Common myeloid progenitor, CD34-positive (primary cell): ENCODE results near the gene ICAM3.

Experiments used
- CTCF ChIA-PET: fragments of 350-600 bp; sonication (Branson Sonifier 250); formaldehyde crosslinking; loops from one replicate; lab custom pipeline; 2021; ENCODE audit warnings: antibody characterized with exemption; lab: Charles Lee
- POLR2A ChIA-PET: fragments of 350-600 bp; sonication (Branson Sonifier 250); formaldehyde crosslinking; loops from one replicate; lab custom pipeline; 2021; ENCODE audit warnings: antibody characterized with exemption; lab: Charles Lee
- DNase-seq, 3 donors: peaks; one replicate each; pipeline versions ENCODE4 v3.0.0 to v3.0.0-alpha.2; 2013
- H3K27ac ChIP-seq, 2 experiments: 1 replicate in 1 of 2; 2 replicates in 1 of 2; pipeline ENCODE4 v1.7.0; 2013; ENCODE audit warnings: inconsistent platforms in 2 of 2, low read length in 2 of 2, mild to moderate bottlenecking in 2 of 2, low read depth in 1 of 2, moderate library complexity in 1 of 2; ENCODE audit not compliant: severe bottlenecking in 2 of 2, insufficient read depth in 1 of 2, poor library complexity in 1 of 2
- H3K27me3 ChIP-seq, 5 experiments: replicated peaks in 2 of 5; 1 replicate in 3 of 5; 2 replicates in 2 of 5; pipeline versions ENCODE4 v1.6.1 to v1.7.0; 2013; ENCODE audit warnings: low read length in 4 of 5, mild to moderate bottlenecking in 2 of 5, moderate library complexity in 2 of 5, inconsistent platforms in 1 of 5; ENCODE audit not compliant: insufficient read depth in 5 of 5, control insufficient read depth in 4 of 5
- H3K36me3 ChIP-seq, 4 experiments: 1 replicate in 2 of 4; 2 replicates in 2 of 4; pipeline versions ENCODE4 v1.6.1 to v1.7.0; 2013; ENCODE audit warnings: low read length in 3 of 4, control low read depth in 1 of 4, mild to moderate bottlenecking in 1 of 4; ENCODE audit not compliant: control insufficient read depth in 4 of 4, insufficient read depth in 4 of 4
- H3K4me1 ChIP-seq, 4 experiments: 1 replicate in 3 of 4; 2 replicates in 1 of 4; pipeline versions ENCODE4 v1.6.1 to v1.7.1; 2013; ENCODE audit warnings: low read length in 3 of 4, mild to moderate bottlenecking in 3 of 4, control low read depth in 1 of 4, inconsistent platforms in 1 of 4, moderate library complexity in 1 of 4; ENCODE audit not compliant: control insufficient read depth in 4 of 4, insufficient read depth in 4 of 4; ENCODE audit errors: control extremely low read depth in 1 of 4
- H3K4me3 ChIP-seq, 7 experiments: 1 replicate in 4 of 7; 2 replicates in 3 of 7; pipeline versions ENCODE4 v1.5.1 to v1.7.0; 2013; ENCODE audit warnings: mild to moderate bottlenecking in 7 of 7, low read length in 6 of 7, moderate library complexity in 6 of 7, inconsistent platforms in 2 of 7, low read depth in 2 of 7, control low read depth in 1 of 7; ENCODE audit not compliant: insufficient read depth in 4 of 7, control insufficient read depth in 1 of 7; ENCODE audit errors: extremely low read depth in 1 of 7
- H3K9me3 ChIP-seq, 5 experiments: 1 replicate in 4 of 5; 2 replicates in 1 of 5; pipeline versions ENCODE4 v1.6.1 to v1.7.1; 2013; ENCODE audit warnings: low read length in 4 of 5, mild to moderate bottlenecking in 2 of 5, inconsistent platforms in 1 of 5, low read depth in 1 of 5, moderate library complexity in 1 of 5; ENCODE audit not compliant: control insufficient read depth in 4 of 5, insufficient read depth in 2 of 5; ENCODE audit errors: control extremely low read depth in 1 of 5
- WGBS: methylation state at CpG from one replicate; pipeline ENCODE4 v1.1.5; 2013; ENCODE audit not compliant: insufficient coverage; 5-methylcytosine and 5-hydroxymethylcytosine counted together

The ICAM3 gene

DNA sequence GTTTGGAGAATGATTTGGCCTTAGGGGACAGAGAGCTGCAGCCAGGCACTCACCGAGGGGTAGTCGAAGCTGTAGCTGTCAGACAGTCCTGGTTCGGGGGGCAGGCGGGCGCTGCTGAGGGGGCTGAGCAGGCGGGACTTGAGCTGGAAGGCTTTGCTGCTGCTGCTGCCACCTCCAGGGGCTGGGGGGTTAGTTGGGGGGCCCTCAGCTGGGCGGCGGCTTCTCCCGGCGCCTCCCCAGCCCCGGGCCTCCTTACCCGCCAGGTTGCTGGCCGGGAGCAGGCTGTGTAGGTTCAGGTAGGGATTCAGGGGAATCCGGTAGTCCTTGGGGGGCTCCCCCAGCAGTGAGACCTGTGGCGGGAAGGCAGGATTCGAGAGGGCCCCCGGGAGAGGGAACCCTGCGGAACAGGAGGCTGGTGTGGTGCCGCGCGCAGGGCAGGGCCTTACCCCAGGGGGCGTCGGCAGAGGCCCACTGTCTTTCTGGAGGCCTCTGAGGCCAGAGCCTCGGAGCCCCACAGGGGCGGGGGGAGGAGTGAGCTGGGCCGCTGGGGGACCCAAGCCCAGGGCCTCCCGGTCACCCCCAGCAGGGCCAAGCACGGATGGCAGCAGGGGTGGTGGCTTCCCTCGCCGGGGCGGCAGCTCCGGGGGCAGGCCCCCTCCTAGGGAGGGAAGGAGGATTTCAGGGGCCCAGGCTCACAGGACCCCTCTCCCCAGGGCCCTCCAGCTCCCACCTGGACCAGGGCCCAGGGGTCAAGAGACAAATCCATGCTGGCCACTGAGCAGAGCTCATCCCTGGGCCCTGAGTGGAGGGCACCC lies 18.6 kb downstream of the ICAM3 start:
- Histone ChIP-seq H3K9me3 (no peaks in the 10 kb centered on the region), H3K27ac (no peak overlapping the region), H3K36me3 (peaks cover 27 to 87% (median 63%) of the 10 kb centered on the region in 4 experiments), H3K27me3 (no peaks in the 10 kb centered on the region), H3K4me3 (no peak overlapping the region), H3K4me1 (peaks cover 0 to 3% (median 0%) of the 10 kb centered on the region in 4 experiments)
- no peak for DNase-seq
- ChIA-PET CTCF (interaction anchor here (0.7 to 1.5 kb wide), 4 partner anchors 10 to 60 kb away, joined by 3 to 4 read pairs (median 3); partner anchors contain the start of gene ICAM1), POLR2A (interaction anchor here (0.6 to 1.4 kb wide), 2 partner anchors 13 to 54 kb away, joined by 3 read pairs; partner anchors contain the start of gene RAVER1)
- WGBS, result 98% methylated on average over 17 of the region's 32 CpGs

DNA sequence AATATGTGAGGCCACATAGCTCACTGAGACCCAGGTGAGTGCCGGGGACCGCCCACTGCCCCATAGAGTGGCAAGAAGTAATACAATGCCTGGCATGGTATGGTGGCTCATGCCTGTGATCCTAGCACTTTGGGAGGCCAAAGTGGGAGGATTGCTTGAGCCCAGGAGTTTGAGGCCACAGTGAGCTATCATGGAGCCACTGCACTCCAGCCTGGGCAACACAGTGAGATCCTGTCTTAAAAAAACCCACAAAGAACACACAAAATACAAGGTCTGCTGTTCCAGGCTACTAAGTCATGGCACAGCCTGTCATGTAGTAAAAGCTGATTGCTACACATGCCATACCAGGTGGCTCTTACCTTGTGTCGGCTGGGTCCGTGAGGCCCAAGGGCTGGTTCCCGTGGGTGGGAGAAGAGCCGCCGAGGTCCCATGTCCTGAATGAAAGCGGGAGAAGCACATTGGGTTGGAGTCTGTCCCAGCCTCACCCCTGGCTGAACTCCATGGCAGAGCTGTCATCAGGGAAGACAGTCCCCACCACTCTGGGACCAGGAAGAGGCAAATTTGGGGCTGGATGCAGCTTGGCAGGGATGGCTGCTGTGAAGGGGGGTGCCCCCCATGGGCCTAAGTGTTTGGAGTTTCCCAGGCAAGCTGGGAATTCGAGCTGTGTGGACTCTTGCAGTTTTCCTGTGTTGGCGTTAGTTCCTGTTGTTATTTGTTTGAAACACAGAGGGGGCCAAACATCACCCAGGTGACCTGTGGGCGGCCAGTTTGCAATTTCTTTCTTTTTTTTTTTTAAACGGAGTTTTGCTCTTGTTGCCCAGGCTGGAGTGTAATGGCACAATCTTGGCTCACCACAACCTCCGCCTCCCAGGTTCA lies 20.4 kb downstream of the ICAM3 start:
- CTCF ChIA-PET, result interaction anchor here (0.9 to 1.5 kb wide), 6 partner anchors 9 to 49 kb away, joined by 3 to 6 read pairs (median 5); no protein-coding TSS in a partner anchor
- WGBS, result 95% methylated on average over 11 of the region's 13 CpGs

DNA sequence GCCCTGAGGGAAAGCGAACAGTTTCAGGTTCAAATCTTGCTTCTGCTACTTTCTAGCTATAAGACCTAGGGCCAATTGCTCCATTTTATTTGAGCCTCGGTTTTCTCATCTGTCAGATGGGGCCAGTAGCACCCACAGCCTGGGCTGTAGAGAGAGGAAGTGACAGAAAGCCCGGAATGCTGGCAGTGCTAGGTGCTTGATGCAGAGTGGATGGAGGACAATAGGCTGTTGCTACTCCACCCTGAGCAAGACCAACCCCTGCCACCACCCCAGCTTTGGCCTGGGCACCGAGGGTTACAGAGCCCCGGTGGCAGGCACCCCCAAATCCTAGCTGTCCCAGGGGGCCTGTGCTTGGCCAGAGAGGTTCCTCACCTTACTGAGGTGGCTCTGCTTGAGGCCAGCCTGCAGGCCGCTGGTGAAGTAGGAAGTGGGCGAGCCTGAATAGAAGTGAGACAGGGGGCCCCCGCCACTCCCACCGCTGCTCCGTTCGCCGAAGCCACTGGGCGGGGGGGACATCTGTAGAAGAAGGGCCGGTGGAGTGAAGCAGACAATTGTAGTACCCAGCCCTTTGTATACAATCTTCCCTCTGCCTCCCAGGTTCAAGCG lies 21.5 kb downstream of the ICAM3 start:
- WGBS, result 92% methylated on average over 3 of the region's 15 CpGs
- no peak overlapping the region for H3K27ac ChIP-seq
- no peak for DNase-seq
- H3K9me3 ChIP-seq, result no peaks in the 10 kb centered on the region
- H3K36me3 ChIP-seq, result peaks cover 20 to 67% (median 45%) of the 10 kb centered on the region in 4 experiments
- POLR2A ChIA-PET, result interaction anchor here (0.6 kb wide), 1 partner anchor 41 kb away, joined by 4 read pairs; no protein-coding TSS in a partner anchor
- CTCF ChIA-PET, result interaction anchor here (0.9 to 1.4 kb wide), 2 partner anchors 11 to 48 kb away, joined by 5 read pairs; no protein-coding TSS in a partner anchor
- H3K4me1 ChIP-seq, result peaks cover 0 to 14% (median 8%) of the 10 kb centered on the region in 4 experiments
- no peak overlapping the region for H3K4me3 ChIP-seq
- no peaks in the 10 kb centered on the region for H3K27me3 ChIP-seq

More for the DNA sequence above, 20.4 kb downstream of the ICAM3 start:
- Histone ChIP-seq H3K9me3 (no peaks in the 10 kb centered on the region), H3K4me1 (peaks cover 0 to 14% (median 8%) of the 10 kb centered on the region in 4 experiments), H3K36me3 (peaks cover 24 to 76% (median 52%) of the 10 kb centered on the region in 4 experiments), H3K27me3 (no peaks in the 10 kb centered on the region), H3K27ac (no peak overlapping the region), H3K4me3 (no peak overlapping the region)
- no peak for DNase-seq
- POLR2A ChIA-PET, result no interaction called here

DNA sequence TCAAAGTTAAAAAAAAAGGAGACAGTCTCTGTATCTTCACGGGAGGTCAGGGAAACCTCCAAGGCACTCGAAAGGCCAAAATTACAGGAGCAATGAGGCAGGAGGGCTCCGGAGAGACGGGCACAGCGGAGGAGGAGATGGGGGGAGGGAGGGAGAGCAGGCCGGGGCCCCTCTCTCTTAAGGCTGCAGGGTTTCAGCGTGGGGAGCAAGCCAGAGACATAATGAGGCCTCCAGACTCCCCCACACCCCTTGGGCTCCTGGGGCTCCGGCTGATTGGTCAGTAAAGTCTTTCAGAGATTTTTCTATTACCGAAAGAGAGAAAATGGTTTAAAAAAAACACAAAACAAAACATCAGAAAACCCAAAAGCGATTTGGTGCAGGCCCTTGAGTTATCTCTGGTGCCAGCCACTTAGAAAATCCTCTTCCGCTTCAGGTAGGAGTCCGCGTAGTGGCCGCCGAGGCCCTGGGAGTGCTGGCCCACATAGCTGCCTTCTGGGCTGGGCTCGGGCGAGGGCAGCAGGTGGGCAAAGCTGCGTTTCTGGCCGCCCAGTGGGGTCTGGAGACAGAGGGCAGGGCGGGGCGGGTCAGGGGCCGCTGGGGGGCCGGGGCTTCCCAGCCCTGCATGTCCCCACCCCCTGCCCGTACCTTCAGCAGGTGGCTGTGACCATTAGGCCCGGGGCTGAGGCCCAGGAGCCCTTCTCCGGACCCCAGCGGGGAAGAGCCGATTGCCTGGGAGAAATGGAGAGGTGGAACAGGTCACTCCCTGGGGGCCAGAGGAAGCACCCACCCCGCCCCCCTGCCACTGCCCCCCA lies 22.2 kb downstream of the ICAM3 start:
- Histone ChIP-seq H3K4me1 (peaks cover 0 to 14% (median 8%) of the 10 kb centered on the region in 4 experiments), H3K9me3 (no peaks in the 10 kb centered on the region), H3K36me3 (peaks cover 16 to 60% (median 39%) of the 10 kb centered on the region in 4 experiments), H3K27me3 (no peaks in the 10 kb centered on the region), H3K4me3 (no peak overlapping the region), H3K27ac (no peak overlapping the region)
- ChIA-PET CTCF (interaction anchor here (0.6 to 1.4 kb wide), 3 partner anchors 8 to 12 kb away, joined by 3 to 5 read pairs (median 4); no protein-coding TSS in a partner anchor), POLR2A (interaction anchor here (0.6 kb wide), 1 partner anchor 40 kb away, joined by 4 read pairs; no protein-coding TSS in a partner anchor)
- DNase-seq, result no peak
- WGBS, result 95% methylated on average over 24 of the region's 29 CpGs

DNA sequence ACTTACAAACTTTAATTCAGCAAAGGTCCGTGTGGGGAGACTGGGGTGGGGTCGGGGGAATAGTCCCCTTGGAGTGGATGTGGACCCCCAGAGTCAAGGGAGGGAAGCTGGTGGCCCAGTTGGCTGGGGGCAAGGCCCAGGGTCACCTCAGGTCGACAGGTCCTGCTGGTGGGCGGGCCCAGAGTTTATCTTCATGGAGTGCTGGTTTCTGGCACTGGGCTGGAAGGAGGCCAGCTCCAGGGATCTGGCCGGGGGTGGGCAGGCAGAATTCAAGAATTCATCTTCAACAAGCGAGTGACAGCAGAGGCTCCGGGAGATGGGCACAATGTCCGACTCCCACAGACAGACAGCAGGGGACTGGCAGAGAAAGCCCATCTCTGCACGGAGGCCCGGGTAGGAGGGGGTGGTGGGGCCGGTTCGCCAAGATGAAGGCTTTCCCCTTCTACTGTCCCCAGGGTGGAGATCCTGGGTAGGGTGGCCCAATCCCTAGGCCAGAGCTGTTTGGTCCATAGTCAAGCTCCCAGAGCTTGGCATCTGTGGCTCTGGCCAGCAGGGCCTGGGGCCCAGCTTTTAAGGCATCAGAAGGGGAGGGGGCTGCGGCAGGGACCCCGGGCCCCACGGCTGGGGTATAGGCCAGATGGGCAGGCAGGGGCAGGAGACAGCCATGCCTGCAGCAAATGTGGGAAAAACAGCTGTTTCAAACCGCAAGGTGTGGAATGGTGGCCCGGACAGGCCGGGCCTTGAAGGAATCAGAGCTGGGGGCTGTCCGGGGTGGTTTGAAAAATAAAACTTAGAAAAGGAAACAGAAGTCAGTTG lies 23.0 kb downstream of the ICAM3 start:
- ChIA-PET POLR2A (no interaction called here), CTCF (interaction anchor here (0.6 to 1.0 kb wide), 2 partner anchors 8 to 11 kb away, joined by 3 to 4 read pairs; no protein-coding TSS in a partner anchor)
- Histone ChIP-seq H3K27me3 (no peaks in the 10 kb centered on the region), H3K36me3 (peaks cover 13 to 51% (median 31%) of the 10 kb centered on the region in 4 experiments), H3K4me3 (no peak overlapping the region), H3K4me1 (peaks cover 0 to 14% (median 8%) of the 10 kb centered on the region in 4 experiments), H3K9me3 (no peaks in the 10 kb centered on the region), H3K27ac (peak overlapping the region in 1 of 2 experiments; percentile 66)
- no peak for DNase-seq
- WGBS, result 88% methylated on average over 18 of the region's 19 CpGs
